ENCODE data around the gene TRPM3.

The TRPM3 gene

GRCh38 chr9:70561786-70562395, 559.5 kb downstream of the TRPM3 start:
- intact Hi-C loops (cut with DNase I), result no loop called here
- no peak for DNase-seq

GRCh38 chr9:70561111-70561510, 560.3 kb downstream of the TRPM3 start:
- intact Hi-C loops (cut with DNase I), result no loop called here
- DNase-seq, result no peak

GRCh38 chr9:70559102-70559501, 562.3 kb downstream of the TRPM3 start:
- intact Hi-C loops (cut with DNase I), result no loop called here
- DNase-seq, result no peak

- intact Hi-C loops (cut with DNase I), result no loop called here
- no peak for DNase-seq
Observed at GRCh38 chr9:70557661-70558369, 563.6 kb downstream of the TRPM3 start.

GRCh38 chr9:70556771-70557170, 564.6 kb downstream of the TRPM3 start:
- intact Hi-C loops (cut with DNase I), result no loop called here
- DNase-seq, result no peak

GRCh38 chr9:70554881-70555280, 566.5 kb downstream of the TRPM3 start:
- DNase-seq, result no peak
- intact Hi-C loops (cut with DNase I), result no loop called here

- peak in 12 of 42 donors; percentile 11 to 69 (median 27) for DNase-seq
- intact Hi-C loops (cut with DNase I), result no loop called here
Observed at GRCh38 chr9:70553707-70554673, 567.4 kb downstream of the TRPM3 start.

- peak in 11 of 42 donors; percentile 23 to 64 (median 42) for DNase-seq
Observed at GRCh38 chr9:70552561-70552960, 568.9 kb downstream of the TRPM3 start.

GRCh38 chr9:70551801-70552200, 569.6 kb downstream of the TRPM3 start:
- intact Hi-C loops (cut with DNase I), result no loop called here
- DNase-seq, result no peak

More at GRCh38 chr9:70552561-70552960, 568.9 kb downstream of the TRPM3 start:
- intact Hi-C loops (cut with DNase I), result no loop called here

GRCh38 chr9:70551396-70551795, 570.0 kb downstream of the TRPM3 start:
- intact Hi-C loops (cut with DNase I), result no loop called here

GRCh38 chr9:70549926-70550325, 571.5 kb downstream of the TRPM3 start:
- intact Hi-C loops (cut with DNase I), result no loop called here
- no peak for DNase-seq

More at GRCh38 chr9:70551396-70551795, 570.0 kb downstream of the TRPM3 start:
- DNase-seq, result no peak

- intact Hi-C loops (cut with DNase I), result no loop called here
- DNase-seq, result no peak
Observed at GRCh38 chr9:70542311-70542931, 579.0 kb downstream of the TRPM3 start.

- intact Hi-C loops (cut with DNase I), result no loop called here
- no peak for DNase-seq
Observed at GRCh38 chr9:70540016-70540415, 581.4 kb downstream of the TRPM3 start.

GRCh38 chr9:70539526-70539925, 581.9 kb downstream of the TRPM3 start:
- intact Hi-C loops (cut with DNase I), result no loop called here
- no peak for DNase-seq

- no peak for DNase-seq
- intact Hi-C loops (cut with DNase I), result no loop called here
Observed at GRCh38 chr9:70539001-70539400, 582.4 kb downstream of the TRPM3 start.

- intact Hi-C loops (cut with DNase I), result no loop called here
- DNase-seq, result no peak
Observed at GRCh38 chr9:70537084-70537483, 584.3 kb downstream of the TRPM3 start.

- intact Hi-C loops (cut with DNase I), result no loop called here
- DNase-seq, result no peak
Observed at GRCh38 chr9:70535546-70536323, 585.7 kb downstream of the TRPM3 start.

GRCh38 chr9:70534471-70534870, 587.0 kb downstream of the TRPM3 start:
- intact Hi-C loops (cut with DNase I), result no loop called here
- DNase-seq, result no peak

GRCh38 chr9:70534061-70534460, 587.4 kb downstream of the TRPM3 start:
- intact Hi-C loops (cut with DNase I), result no loop called here
- no peak for DNase-seq
